Femur (tissue), 1 donor: ENCODE measurements around the gene YBEY.

Source experiments
- DNase-seq: peaks from one replicate; pipeline ENCODE4 v3.0.0-alpha.2; 2017

Gene YBEY

DNA sequence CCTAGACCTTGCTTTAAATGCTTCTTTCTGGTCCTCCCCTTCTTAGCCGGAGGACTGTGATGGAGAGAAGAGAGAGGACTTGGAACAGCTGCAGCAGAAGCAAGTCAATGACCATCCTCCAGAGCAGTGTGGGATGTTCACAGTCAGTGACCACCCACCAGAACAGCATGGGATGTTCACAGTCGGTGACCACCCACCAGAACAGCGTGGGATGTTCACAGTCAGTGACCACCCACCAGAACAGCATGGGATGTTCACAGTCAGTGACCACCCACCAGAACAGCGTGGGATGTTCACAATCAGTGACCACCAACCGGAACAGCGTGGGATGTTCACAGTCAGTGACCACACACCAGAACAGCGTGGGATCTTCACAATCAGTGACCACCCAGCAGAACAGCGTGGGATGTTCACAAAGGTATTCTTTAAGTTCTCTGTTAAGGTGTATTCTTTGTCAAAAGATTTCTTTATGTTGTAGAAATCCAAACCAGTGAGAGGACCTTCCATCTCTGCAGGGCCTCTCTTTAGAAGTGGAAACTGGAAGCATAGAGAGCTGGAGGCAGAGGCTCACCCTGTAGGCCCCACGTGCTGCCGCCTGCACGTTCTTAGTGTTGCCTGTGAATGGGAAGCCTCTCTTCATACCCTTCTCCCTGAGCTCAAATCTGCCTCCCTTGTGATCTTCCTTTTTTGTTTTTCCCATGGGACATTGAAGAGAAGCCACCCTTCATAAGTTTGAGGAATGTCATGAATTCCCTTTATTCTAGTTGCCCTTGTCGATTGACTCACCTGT is 48.4 kb downstream of the YBEY start:
- no peak for DNase-seq

DNA sequence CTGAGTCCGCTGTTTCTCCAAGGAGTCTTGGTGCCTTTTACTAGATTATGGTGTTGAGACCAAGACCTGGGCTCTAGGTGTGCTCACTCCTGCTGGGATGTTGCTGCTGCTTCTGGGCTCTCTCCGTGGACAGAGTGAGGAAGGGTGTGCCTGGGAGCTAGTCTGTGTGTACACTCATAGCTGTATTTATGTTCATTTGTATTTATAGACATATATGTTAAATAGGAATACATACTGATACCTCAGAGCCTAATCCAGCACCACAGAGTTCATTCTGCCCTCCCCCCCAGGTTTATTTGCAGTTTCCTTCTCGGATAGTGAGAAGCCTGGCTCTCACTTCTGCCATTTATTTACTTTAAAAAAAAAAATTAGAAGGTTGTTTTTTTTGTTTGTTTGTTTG is 50.5 kb downstream of the YBEY start:
- no peak for DNase-seq

DNA sequence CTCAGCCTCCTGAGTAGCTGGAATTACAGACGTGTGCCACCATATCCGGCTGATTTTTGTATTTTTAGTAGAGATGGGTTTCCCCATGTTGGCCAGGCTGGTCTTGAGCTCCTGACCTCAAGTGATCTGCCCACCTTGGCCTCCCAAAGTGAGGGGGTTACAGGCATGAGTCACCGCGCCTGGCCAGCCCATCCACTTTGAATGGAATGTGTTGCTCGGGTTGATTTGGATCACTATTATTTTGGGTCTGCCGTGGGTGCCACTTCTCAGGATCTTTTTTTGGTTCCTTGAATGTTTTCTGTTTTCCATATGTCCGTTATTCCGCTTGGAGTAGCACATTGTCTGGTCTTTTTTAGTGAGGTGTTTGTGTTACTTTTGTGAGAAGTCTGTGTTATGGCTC is 54.9 kb downstream of the YBEY start:
- DNase-seq: no peak

DNA sequence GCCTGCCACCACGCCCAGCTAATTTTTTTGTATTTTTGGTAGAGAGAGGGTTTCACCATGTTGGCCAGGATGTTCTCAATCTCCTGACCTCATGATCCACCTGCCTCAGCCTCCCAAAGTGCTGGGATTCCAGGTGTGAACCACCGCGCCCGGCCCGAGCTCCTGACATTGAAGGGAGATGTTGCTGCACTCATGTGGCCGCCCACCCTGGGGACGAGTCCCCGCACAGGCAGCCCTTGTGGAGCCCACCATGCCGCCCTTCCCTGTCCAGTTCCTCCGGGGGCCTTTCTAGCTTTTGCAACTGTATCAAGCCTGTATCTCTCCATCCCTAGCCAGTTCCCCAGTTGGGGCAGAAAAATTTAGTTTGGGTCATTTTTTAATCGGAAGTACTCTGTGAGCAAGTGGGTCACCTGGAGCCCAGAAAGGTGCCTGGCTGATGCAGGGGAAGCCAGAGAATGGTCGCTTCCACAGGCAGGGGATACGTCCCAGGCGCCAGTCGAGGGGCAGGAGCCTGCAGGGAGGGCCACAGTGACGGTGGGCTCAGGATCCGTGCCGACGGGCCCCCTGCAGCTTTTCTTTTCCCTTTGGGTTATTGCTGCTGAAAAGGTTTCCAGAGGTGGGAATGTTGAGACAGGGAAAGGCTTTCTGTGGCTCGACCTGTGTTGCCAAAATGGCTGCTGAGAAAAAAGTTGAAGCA is 58.2 kb downstream of the YBEY start:
- no peak for DNase-seq

DNA sequence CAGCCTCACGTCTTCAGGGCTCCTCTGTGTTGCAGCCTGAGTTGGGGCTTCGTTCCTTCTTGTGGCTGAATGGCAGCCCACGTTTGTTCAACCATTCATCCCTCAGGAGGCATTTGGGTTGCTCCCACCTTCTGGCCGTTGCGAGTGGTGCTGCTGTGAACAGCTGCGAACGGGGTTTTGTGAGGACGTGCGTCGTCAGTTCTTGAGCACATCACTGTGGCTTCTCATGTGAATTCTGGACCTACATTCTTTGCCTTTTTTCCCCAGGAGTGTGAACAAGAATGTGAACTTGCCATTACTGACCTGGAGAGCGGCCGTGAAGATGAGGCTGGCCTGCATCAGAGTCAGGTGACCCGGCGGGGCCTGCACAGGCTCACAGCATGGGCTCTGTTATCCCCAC is 59.7 kb downstream of the YBEY start:
- DNase-seq: no peak

DNA sequence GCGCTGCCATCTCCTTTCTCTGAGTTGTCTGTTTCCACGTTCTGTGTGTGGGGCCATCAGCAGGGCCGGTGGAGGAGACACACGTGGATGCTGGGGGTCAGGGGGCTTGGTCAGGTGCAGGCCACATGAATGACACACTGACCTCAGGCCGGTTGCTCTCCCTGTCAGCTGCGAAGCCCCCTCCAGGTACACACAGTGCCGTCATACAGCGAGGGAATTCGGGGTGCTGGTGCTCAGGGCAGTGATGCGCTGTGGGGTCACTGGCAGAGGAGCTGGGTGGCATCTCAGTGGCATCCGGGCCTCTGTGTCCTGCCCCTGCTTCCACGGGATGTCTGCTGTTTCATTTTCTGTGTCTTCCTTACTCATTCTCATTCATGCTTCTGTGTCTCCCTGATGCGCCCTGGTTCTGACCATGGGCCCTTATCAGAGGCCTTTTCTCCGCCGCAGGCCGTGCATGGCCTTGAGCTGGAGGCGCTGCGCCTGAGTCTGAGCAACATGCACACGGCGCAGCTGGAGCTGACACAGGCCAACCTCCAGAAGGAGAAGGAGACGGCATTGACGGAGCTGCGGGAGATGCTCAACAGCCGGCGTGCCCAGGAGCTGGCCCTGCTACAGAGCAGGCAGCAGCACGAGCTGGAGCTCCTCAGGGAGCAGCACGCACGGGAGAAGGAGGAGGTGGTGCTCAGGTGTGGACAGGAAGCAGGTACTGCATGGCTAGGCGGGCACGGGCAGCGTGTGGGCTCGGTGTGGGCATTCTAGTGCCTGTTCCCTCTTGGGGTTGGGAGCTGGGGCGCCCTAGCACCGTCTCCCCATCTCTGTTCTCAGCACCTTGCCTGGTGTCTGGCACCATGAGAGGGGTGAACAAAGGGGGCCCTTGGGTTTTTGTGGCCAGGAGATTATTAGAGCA is 60.4 kb downstream of the YBEY start:
- DNase-seq: no peak

DNA sequence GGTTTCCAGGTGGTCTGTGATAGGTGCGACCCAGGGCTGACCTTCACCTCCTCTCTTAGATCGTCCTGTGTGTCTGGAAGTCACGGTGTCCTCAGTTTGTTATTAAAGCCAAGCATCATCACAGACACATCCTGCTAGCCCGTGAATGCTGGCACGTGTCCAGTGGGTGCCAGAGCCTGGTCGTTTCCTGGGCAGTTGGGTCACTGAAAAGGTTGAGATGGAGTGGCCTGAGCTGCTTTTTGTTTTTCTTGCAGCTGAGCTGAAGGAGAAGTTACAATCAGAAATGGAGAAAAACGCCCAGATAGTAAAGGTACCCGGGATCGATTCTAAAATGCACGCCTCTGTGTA is 61.0 kb downstream of the YBEY start:
- DNase-seq: no peak
